Right cardiac atrium (tissue), 5 donors: Measurements from ENCODE around the gene PXT1. TPM values are rescaled to one million over a fixed set of nuclear protein-coding genes. Genes with fewer than 3 reads are reported as not detected.
"Not testable (repeated sequence)": the region's sequence is repeated elsewhere in the genome, so short reads cannot be mapped to it uniquely, and the experiment has no call there.

ENCODE experiments used
- ATAC-seq, 2 donors: fragments of 200-7000 bp; cut with Tn5 transposase; one replicate each; pipeline versions ENCODE4 v1.8.0 to v1.9.1; 2020; ENCODE audit warnings: moderate library complexity in 2 of 2, mild to moderate bottlenecking in 1 of 2
- DNase-seq, 3 donors: peaks; one replicate each; pipeline ENCODE4 v3.0.0-alpha.2; 2020
- H3K27ac ChIP-seq: one replicate; pipeline ENCODE4 v1.5.1; 2013; ENCODE audit warnings: mild to moderate bottlenecking, low read length, control low read depth, moderate library complexity
- H3K27me3 ChIP-seq: one replicate; pipeline ENCODE4 v1.6.1; 2013; ENCODE audit not compliant: control insufficient read depth, insufficient read depth
- H3K4me1 ChIP-seq: one replicate; pipeline ENCODE4 v1.6.1; 2013; ENCODE audit warnings: low read length; ENCODE audit not compliant: control insufficient read depth, insufficient read depth
- H3K4me3 ChIP-seq: one replicate; pipeline ENCODE4 v1.5.1; 2013; ENCODE audit warnings: low read length, control low read depth
- H3K9me3 ChIP-seq: one replicate; pipeline ENCODE4 v1.6.1; 2013; ENCODE audit warnings: low read length; ENCODE audit not compliant: control insufficient read depth
- WGBS: extraction: QIAGEN DNeasy Blood & Tissue Kit; methylation state at CpG from one replicate; pipeline ENCODE4 v1.1.7; 2013; 5-methylcytosine and 5-hydroxymethylcytosine counted together
- intact Hi-C, 4 donors: fragments of 100-400 bp; cut with DNase I; formaldehyde crosslinking; loops; one replicate each; pipeline versions ENCODE4 v1.11.0 to v1.14.0; 2022 to 2023
- long read RNA-seq, 4 donors: library from polyadenylated mRNA; unstranded; transcript quantifications; one replicate each; pipeline ENCODE4 v2.0.0, GENCODE V29; 2020 to 2021
- polyA plus RNA-seq: library from polyadenylated mRNA; stranded (reverse); fragments of 200-250 nt; gene quantifications from one replicate; pipeline ENCODE4 v1.2.3, GENCODE V29; 2013
- total RNA-seq, 4 donors: library from RNA; stranded (reverse); fragmentation: NEBNext Ultra II Directional; extraction: Animal tissue kit (Norgen Biotek cat#: 25700); gene quantifications; one replicate each; pipeline ENCODE4 v1.2.1, GENCODE V29; 2021
- donor health status: healthy with polysubstance abuse.
- donor health status: DM: no; HTN: yes; CAD: no.
- donor health status: DM: no; HTN: no; CAD: no.
- donor health status: DM: no; HTN: yes; CAD: no; lungs with severe emphysema.
- donor health status: DM: yes; HTN: yes; CAD: no.

Gene PXT1, protein sequence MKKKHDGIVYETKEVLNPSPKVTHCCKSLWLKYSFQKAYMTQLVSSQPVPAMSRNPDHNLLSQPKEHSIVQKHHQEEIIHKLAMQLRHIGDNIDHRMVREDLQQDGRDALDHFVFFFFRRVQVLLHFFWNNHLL
- under 1 TPM in 2 of 4 donors, not detected in 2; 0.17 to 0.42 TPM for total RNA-seq
- polyA plus RNA-seq: 0.09 TPM
- long read RNA-seq, donor 1: 0 reads
- long read RNA-seq, donor 2: 0 reads
- long read RNA-seq, donor 3: 0 reads
- long read RNA-seq, donor 4: 0 reads

- Histone ChIP-seq H3K27ac (peak within 1 kb of the TSS; percentile 82), H3K4me3 (peak within 1 kb of the TSS; percentile 61), H3K9me3 (no peaks in the 10 kb centered on the region), H3K27me3 (no peaks in the 10 kb centered on the region), H3K4me1 (peaks cover 6% of the 10 kb centered on the region)
- DNase-seq: peak; percentile 92 to 96 (median 95)
- WGBS: under 1% methylated on average over 91 of the region's 91 CpGs
- intact Hi-C loops: no loop called here
- ATAC-seq: peak; percentile 92 to 96
Observed at GRCh38 chr6:36442671-36443470, at the start of gene PXT1, which contains the start of gene KCTD20. PXT1 (minus strand) TSS chr6:36442854; CDS start chr6:36426082, 16,772 bp downstream. KCTD20 (plus strand) TSS chr6:36443000; CDS start chr6:36470098, 27,098 bp downstream.

GRCh38 chr6:36492092-36492491, 49.4 kb upstream of the PXT1 start:
- intact Hi-C loops: no loop called here
- no peak overlapping the region for H3K4me3 ChIP-seq
- H3K9me3 ChIP-seq: no peaks in the 10 kb centered on the region
- WGBS: 71% methylated on average over 4 of the region's 4 CpGs
- H3K27me3 ChIP-seq: no peaks in the 10 kb centered on the region
- no peak for ATAC-seq
- H3K27ac ChIP-seq: no peak overlapping the region
- DNase-seq: no peak
- no peaks in the 10 kb centered on the region for H3K4me1 ChIP-seq

- Histone ChIP-seq H3K27ac (no peak overlapping the region), H3K4me1 (no peaks in the 10 kb centered on the region), H3K27me3 (no peaks in the 10 kb centered on the region), H3K4me3 (no peak overlapping the region), H3K9me3 (no peaks in the 10 kb centered on the region)
- DNase-seq: no peak
- 88% methylated on average over 7 of the region's 7 CpGs for WGBS
- intact Hi-C loops: no loop called here
- ATAC-seq: no peak
Observed at GRCh38 chr6:36491378-36491965, 48.8 kb upstream of the PXT1 start.

DNA sequence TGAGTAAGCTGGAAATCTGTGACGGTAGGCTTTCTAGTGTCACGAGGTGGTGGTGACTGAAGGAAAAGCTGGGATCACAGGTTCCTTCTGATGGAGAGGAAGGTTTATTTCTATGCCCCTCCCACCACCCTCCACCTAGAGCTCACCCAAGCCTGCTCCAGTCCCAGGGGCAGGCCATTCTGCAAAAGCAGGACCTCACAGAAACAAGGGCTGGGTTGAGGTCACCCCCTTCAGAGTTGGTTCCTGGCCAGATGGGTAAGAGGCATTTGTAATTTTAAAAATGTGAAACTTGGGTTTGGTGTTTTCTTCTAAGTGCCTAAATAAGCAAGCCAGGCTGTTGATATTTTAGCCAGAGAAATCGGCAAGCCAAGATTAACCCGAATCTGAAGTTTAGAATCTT, 46.8 kb upstream of the PXT1 start:
- intact Hi-C loops: no loop called here
- WGBS: 88% methylated on average over 4 of the region's 4 CpGs
- ATAC-seq: no peak

DNA sequence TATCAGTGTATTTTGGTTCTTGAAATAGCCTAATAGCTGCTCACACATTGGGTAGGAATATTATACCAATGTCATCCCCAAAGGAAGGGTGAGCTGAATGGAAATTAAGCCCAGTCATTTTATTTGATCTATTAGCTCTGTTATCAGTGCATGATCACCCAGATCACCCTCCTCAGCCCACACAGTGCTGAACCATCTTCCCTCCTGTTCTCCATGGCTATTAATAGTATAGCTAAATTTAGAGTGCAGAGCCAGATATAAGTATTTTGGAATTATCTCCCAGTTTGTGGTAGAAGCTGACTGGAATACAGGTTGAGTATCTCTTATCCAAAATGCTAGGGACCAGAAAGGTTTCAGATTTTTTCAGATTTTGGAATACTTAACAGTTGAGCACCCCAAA, 45.6 kb upstream of the PXT1 start:
- no peak for DNase-seq
- peak overlapping the region; percentile 37 for H3K27ac ChIP-seq
- peak in 1 of 2 donors; percentile 47 for ATAC-seq

More for the DNA sequence above, 46.8 kb upstream of the PXT1 start:
- no peak overlapping the region for H3K27ac ChIP-seq
- no peaks in the 10 kb centered on the region for H3K9me3 ChIP-seq
- H3K27me3 ChIP-seq: no peaks in the 10 kb centered on the region
- H3K4me3 ChIP-seq: no peak overlapping the region
- no peaks in the 10 kb centered on the region for H3K4me1 ChIP-seq
- DNase-seq: no peak

DNA sequence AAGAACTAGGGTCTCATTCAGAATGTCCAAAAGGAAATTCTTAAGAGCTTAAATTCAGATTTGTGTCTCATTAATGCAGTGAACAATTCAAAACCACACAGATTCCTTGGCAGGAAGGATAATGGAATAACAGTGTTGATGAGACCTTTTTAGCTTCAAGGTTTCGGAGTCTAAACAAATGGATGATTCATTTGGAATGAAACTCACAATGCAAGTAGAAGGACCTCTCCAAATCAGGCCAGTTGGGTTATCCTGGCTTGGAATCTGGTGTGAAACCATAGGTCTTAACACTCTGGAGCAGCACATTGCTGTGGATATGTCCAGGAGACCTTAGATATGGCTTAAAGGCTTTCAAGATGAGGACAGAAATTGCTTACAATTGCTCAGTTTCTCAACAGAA, 45.0 kb upstream of the PXT1 start:
- ATAC-seq (no peak), DNase-seq (no peak)
- intact Hi-C loops: no loop called here
- Histone ChIP-seq H3K4me1 (no peaks in the 10 kb centered on the region), H3K27ac (no peak overlapping the region), H3K27me3 (no peaks in the 10 kb centered on the region), H3K4me3 (no peak overlapping the region), H3K9me3 (no peaks in the 10 kb centered on the region)
- WGBS: 96% methylated on average over 1 of the region's 1 CpG

More for the DNA sequence above, 45.6 kb upstream of the PXT1 start:
- Histone ChIP-seq H3K4me1 (no peaks in the 10 kb centered on the region), H3K27me3 (no peaks in the 10 kb centered on the region), H3K4me3 (no peak overlapping the region), H3K9me3 (no peaks in the 10 kb centered on the region)
- intact Hi-C loops: no loop called here

DNA sequence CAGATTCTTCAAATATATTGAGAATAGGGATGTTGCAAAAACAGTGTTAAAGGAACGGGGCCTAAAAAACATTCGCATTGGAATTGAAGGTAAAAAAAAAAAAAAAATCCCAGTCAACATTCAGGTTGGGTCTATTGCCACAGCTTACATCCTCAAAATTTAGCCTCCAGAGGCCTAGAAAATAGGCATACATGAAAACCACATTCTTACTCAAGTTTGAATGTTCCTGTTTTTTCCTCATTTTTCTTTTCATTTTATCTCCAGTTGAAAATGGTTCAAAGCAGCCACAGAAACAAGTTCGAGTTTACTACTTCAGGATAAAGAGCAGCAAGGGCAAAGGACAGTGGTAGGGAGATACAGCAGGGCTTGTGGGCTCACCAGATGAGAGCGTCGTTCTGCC, 42.1 kb upstream of the PXT1 start:
- Histone ChIP-seq H3K27me3 (no peaks in the 10 kb centered on the region), H3K4me3 (no peak overlapping the region), H3K9me3 (no peaks in the 10 kb centered on the region), H3K4me1 (no peaks in the 10 kb centered on the region), H3K27ac (no peak overlapping the region)
- ATAC-seq (no peak), DNase-seq (no peak)
- intact Hi-C loops: no loop called here
- 85% methylated on average over 5 of the region's 5 CpGs for WGBS

DNA sequence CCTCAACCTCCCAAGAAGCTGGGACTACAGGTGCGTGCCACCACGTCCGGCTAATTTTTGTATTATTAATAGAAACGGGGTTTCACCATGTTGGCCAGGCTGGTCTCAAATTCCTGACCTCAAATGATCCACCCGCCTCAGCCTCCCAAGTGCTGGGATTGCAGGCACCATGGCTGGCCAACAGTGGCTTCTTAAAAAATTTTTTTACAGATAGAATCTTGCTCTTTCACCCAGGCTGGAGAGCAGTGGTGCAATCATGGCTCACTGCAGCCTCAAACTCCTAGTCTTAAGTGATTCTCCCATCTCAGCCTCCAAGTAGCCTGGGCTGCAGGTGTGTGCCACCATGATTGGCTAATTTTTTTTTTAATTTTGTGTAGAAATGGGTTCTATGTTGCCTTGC, 40.7 kb upstream of the PXT1 start:
- intact Hi-C loops, H3K27ac ChIP-seq, H3K4me3 ChIP-seq, H3K27me3 ChIP-seq, DNase-seq, H3K4me1 ChIP-seq, H3K9me3 ChIP-seq, ATAC-seq: not testable (repeated sequence)
- 96% methylated on average over 5 of the region's 5 CpGs for WGBS

DNA sequence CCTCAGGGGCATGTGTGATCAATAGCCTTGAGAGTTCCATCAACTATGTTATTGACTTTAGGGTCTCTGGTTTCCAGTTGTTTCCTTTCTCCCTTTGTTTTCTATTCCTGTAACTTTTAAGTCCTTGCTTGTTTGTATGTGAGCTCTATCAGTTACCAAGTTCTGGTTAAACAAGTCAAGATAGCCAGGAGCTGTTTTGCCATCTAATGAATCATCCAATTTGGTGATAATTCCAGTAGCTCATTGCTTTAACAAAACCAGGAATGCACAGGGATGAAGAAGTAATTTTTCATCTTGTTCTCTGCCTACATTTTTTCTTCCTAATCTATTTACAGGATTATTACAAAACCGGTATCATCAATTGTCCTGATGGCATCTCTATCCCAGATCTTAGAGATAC, 36.6 kb upstream of the PXT1 start:
- ATAC-seq: no peak
- Histone ChIP-seq H3K4me1 (peaks cover 3% of the 10 kb centered on the region), H3K9me3 (no peaks in the 10 kb centered on the region), H3K27ac (no peak overlapping the region), H3K4me3 (no peak overlapping the region), H3K27me3 (no peaks in the 10 kb centered on the region)
- 89% methylated on average over 1 of the region's 1 CpG for WGBS
- intact Hi-C loops: no loop called here
- DNase-seq: no peak

DNA sequence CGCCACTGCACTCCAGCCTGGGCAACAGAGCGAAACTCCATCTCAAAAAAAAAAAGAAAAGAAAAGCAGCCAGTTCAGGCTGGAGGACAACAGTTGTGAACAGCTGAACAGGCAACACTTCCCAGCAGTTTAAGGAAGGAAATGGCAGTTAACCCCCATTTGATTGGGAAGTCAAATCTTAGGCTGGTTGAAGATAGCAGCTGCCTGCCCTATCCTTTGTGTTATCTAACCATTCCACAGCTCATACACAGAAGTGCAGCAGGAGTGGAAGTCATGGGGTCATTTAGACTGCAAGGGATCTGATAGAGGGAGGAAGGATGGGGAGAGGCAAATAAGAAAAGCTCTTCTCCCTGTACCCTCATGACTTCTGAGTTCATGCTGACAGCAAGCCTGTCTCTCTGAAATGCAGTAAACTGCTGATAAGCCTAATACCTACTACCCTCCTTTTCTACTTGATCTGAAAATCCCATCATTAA, 35.4 kb upstream of the PXT1 start:
- no peak overlapping the region for H3K4me3 ChIP-seq
- WGBS: 86% methylated on average over 2 of the region's 2 CpGs
- ATAC-seq (no peak), DNase-seq (no peak)
- peaks cover 3% of the 10 kb centered on the region for H3K4me1 ChIP-seq
- intact Hi-C loops: no loop called here
- H3K27ac ChIP-seq: no peak overlapping the region
- no peaks in the 10 kb centered on the region for H3K9me3 ChIP-seq
- H3K27me3 ChIP-seq: no peaks in the 10 kb centered on the region

GRCh38 chr6:36469946-36470345, 27.3 kb upstream of the PXT1 start:
- no peaks in the 10 kb centered on the region for H3K9me3 ChIP-seq
- H3K4me1 ChIP-seq: no peaks in the 10 kb centered on the region
- ATAC-seq: no peak
- intact Hi-C loops: no loop called here
- WGBS: 88% methylated on average over 3 of the region's 3 CpGs
- DNase-seq: no peak
- H3K4me3 ChIP-seq: no peak overlapping the region
- no peak overlapping the region for H3K27ac ChIP-seq
- H3K27me3 ChIP-seq: no peaks in the 10 kb centered on the region
